HG03521 (cell line): Measurements from ENCODE around the gene SPATA12.

Experiments used
- ATAC-seq: cut with Tn5 transposase; IDR thresholded peaks from one replicate; pipeline ENCODE4 v1.9.1; 2021; ENCODE audit warnings: mild to moderate bottlenecking, moderate library complexity; ENCODE audit not compliant: unreplicated experiment

SPATA12 gene, protein sequence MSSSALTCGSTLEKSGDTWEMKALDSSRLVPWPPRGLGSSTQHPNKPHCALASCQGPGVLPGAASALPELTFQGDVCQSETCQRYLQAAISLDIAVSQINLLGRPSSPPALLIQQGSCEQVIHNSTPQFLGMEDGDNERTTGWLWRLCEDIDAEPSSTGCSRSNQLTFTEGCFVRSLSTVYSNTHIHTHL

GRCh38 chr3:57060089-57060821 is at the start of gene SPATA12:
Gene SPATA12, plus strand, starts transcription at chr3:57060664. Its CDS starts 13,031 bp downstream, at chr3:57073695.
- ATAC-seq, result no peak

DNA sequence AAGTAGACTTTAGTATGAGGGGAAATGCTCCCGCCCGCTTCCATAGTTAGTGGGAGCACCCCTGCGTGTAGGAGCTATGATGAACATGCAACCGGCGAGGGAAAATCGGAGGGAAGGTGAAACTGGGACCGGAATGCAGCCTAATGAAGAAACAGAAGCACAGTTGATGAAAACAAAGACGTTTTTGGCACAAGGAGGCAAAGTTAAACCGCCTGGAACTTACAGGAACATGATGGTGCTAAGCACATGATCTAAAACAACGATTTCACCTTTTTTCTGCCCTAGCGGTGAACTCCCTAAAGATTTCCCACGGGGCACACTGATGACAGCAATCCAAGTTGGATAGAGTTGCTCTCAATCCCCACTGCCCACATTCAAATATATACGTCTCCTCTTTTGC is 49.4 kb upstream of the SPATA12 start:
- ATAC-seq, result no peak

DNA sequence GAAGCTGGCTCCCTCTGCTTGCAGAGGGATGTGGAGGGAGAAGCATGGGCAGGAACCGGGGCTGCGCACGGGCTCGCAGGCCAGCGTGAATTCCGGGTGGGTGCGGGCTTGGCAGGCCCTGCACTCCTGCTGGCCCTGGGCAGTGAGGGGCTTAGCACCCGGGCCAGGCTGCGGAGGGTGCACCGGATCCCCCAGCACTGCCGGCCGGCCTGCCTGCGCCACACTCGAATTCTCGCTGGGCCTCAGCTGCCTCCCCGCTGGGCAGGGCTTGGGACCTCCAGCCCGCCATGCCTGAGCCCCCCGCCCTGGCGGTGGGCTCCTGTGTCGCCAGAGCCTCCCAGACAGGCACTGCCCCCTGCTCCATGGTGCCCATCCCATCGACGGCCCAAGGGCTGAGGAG is 47.6 kb upstream of the SPATA12 start:
- no peak for ATAC-seq

DNA sequence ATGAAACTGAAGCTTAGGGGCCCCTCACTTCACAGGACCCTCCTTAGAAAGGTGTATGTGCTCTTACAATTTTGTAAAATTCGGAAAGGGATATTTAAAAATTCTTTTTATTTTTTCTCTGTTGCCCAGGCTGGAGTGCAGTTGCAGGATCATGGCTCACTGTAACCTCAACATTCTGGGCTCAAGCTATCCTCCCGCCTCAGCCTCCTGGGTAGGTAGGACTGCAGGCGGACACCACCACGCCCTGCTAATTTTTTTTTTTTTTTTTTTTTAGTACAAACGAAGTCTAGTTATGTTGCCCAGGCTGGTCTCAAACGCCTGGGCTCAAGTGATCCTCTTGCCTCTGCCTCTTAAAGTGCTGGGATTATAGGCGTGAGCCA is 45.1 kb upstream of the SPATA12 start:
- ATAC-seq, result no peak

DNA sequence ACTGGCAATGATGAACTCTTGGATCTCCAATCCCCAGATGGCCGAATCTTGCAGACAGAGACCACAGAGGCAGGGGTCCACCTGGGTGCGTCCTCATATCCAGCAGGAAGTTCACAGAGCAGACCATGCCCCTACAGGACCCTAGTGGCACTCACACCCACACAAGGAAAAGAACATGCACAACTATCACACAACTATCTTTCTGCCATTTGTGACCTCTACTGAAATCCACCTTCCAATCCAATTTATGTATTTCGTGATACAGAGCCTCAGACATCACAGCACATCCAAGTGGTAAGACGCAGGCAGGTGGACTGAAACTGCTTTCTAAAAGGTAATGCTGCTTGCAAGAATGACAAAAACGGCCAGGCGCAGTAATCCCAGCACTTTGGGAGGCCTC is 44.6 kb upstream of the SPATA12 start:
- no peak for ATAC-seq

GRCh38 chr3:57017459-57017845 is 43.0 kb upstream of the SPATA12 start:
- ATAC-seq, result no peak

- no peak for ATAC-seq
Observed at GRCh38 chr3:57018246-57018645, 42.2 kb upstream of the SPATA12 start.

GRCh38 chr3:57019057-57019456 is 41.4 kb upstream of the SPATA12 start:
- no peak for ATAC-seq

GRCh38 chr3:57025237-57025636 is 35.2 kb upstream of the SPATA12 start:
- no peak for ATAC-seq

DNA sequence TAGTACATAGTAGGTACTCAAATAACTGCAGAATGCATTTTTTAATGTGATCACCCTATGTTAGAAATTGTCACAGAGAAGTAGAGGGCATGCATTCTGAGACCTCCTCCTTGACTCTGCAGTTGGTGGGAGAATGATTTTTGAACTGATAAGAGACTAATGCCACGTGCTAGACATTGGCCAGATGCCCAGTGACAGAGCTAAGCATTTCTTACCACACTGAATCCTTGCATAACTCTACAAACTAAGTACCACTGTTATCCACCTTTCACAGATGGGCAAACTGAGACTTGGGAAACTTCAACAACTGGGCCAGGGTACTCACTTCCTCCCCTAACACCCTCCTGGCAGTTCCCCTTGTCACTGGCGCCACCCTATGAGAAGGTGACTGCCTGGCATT is 33.5 kb upstream of the SPATA12 start:
- ATAC-seq, result no peak

- no peak for ATAC-seq
Observed at GRCh38 chr3:57029383-57029782, 31.1 kb upstream of the SPATA12 start.

DNA sequence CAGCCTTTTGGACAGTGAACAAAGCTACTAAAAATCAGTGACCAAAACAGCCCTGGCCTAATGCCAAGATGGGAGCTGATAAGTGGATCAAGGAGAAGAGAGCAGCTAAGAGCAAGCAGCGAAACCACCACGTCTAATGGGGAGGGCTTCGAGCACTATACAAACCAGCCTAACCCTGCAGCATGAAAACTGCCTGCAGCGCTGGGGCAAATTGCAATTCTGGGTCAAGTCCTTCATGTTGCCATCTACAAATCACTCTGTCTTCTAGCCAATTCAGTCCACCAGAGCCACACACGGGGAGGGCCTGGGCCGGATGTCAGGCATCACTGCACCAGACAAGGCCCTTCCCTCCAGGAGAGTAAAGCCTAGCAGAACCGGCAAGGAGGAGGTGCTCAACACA is 30.5 kb upstream of the SPATA12 start:
- no peak for ATAC-seq

GRCh38 chr3:57030721-57031120 is 29.7 kb upstream of the SPATA12 start:
- no peak for ATAC-seq

- ATAC-seq, result no peak
Observed at GRCh38 chr3:57031631-57032541, 28.6 kb upstream of the SPATA12 start.

DNA sequence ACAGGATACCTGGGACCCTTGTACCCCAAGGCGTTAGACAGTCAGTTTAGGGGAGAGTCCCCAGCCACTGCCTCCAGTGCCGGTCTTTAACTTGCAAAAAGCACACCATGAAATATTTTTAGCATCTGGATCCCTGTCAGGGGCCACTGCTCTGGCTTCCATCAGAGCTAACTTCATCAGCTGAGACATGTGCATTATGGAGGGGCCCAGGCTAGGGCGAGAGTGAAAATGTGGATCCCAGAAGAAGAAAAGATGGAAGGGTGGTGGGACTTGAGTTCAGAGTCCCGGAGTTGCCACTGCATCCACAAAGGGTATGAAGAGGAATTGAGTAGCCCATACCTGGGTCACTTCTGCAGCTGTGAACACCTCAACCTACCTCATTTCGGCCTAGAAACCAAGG is 23.5 kb upstream of the SPATA12 start:
- ATAC-seq, result no peak

GRCh38 chr3:57038466-57039164 is 21.8 kb upstream of the SPATA12 start:
- ATAC-seq, result no peak

- no peak for ATAC-seq
Observed at GRCh38 chr3:57041674-57042073, 18.8 kb upstream of the SPATA12 start.

DNA sequence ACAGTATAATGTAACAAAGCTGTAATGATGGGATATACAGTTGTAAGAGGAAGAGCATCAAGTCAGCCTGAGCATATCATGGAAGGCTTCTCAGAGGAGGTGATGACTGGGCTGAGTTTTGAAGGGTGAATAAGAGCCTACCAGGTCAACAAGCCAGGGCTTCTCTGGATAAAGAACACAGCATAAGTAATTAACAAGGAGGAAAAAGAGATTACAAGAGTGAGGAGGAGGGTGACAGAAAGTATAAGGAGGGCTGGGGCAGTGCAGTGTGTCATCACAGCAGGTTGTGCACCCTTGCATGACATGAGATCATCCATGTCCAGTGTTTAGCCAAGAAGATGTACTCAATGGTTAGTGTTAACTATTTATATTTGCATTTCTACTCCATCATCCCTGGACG is 16.9 kb upstream of the SPATA12 start:
- ATAC-seq, result no peak

DNA sequence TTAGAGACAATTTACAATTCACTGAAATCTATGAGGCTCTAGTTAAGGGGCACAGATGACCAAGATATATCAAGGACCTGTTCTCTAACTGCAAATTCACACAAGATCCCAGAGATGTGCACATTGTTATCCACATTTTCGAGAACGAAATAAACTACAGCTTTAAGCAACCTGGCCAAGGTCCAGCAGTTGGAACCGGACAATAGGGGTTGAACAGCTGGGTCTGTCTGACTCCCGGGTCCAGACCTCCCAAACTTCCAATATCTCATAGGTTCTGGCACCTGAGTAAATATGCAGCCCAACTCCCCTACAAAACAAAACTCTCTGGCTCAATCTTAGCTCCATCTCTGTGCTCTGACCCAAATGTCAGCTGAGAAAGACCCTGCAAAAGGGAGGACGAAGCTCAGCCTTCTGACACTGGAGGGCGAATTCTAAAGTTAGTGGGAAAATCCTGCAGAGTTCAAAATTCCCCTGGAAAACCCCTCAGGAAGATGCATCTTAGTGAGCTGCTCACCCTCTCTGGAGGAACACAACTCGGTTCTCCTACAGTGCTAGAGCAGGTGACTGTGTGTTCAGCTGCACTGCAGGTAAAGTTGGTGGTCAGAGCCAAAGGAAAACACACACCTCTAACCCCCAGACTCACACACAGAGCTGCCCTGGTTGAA is 14.2 kb upstream of the SPATA12 start:
- no peak for ATAC-seq

GRCh38 chr3:57048052-57048671 is 12.3 kb upstream of the SPATA12 start:
- ATAC-seq, result no peak
